Spleen (tissue), 7 donors: ENCODE data around the gene ABLIM2.

Experiments used
- POLR2A ChIP-seq, 3 donors: fragments of 450-650 bp; IDR thresholded peaks; one replicate each; pipeline ENCODE4 v1.5.1; 2017; ENCODE audit warnings: antibody characterized with exemption in 3 of 3, mild to moderate bottlenecking in 1 of 3
- TF ChIP-seq, protein P1 (sequence below), 11 experiments: fragments of 200-600 bp in 7 of 11; fragments of 450-650 bp in 4 of 11; sonication (generic) in 4 of 11; IDR thresholded peaks in 8 of 11; conservative IDR thresholded peaks in 3 of 11; 1 replicate in 7 of 11; 2 replicates in 4 of 11; pipeline versions ENCODE4 v1.4.0 to v1.8.0; 2016 to 2021; ENCODE audit warnings: antibody characterized with exemption in 11 of 11, inconsistent platforms in 4 of 11, mild to moderate bottlenecking in 1 of 11
- donor health status: DM: no; HTN: no; CAD: no; lungs with moderate emphysema.
- donor health status: DM: no; HTN: no; CAD: no.
- donor health status: DM: no; HTN: no; CAD: no.

DNA sequence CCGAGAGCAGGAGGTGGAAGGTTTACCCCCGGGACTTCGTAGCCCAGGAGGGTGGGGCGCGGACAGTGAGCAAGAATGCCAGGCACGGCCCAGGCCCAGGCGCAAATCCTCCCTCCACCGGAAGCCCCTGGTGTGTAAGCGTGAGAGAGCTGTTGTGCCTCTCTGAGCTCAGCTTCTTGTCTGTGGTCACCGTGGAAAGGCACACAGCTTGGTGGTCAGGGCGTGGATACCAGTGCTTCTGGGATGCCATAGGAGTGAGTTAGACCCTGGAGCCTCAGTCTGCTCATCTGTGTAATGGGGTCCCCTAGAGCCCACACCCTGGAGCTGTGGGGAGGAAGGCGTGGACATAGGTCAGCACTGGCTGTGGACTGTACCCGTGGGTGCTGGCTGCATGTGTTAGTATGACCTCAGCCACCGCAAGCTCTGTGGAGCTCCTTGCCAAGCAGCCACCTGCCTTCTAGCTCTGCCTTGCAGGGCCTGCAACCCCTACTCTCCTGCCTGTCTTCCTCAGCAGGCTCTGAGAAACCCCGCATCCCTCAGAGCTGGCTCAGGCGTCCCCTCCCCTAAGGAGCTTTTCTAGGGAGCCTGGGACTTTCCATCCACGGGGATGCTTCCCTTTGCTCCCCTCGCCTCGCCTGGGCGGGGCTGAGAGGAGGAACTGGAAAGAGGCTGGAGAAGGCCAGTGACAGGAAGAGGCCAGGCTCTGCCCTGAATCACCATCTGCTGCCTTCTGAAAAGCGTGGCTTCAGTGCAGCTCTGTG lies 190.9 kb downstream of the ABLIM2 start:
- no peak for TF ChIP-seq POLR2A (IDR thresholded peaks at IDR 0.05)
- TF ChIP-seq, protein P1, sequence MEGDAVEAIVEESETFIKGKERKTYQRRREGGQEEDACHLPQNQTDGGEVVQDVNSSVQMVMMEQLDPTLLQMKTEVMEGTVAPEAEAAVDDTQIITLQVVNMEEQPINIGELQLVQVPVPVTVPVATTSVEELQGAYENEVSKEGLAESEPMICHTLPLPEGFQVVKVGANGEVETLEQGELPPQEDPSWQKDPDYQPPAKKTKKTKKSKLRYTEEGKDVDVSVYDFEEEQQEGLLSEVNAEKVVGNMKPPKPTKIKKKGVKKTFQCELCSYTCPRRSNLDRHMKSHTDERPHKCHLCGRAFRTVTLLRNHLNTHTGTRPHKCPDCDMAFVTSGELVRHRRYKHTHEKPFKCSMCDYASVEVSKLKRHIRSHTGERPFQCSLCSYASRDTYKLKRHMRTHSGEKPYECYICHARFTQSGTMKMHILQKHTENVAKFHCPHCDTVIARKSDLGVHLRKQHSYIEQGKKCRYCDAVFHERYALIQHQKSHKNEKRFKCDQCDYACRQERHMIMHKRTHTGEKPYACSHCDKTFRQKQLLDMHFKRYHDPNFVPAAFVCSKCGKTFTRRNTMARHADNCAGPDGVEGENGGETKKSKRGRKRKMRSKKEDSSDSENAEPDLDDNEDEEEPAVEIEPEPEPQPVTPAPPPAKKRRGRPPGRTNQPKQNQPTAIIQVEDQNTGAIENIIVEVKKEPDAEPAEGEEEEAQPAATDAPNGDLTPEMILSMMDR (IDR thresholded peaks at IDR 0.05 in 8 of 11, conservative IDR thresholded peaks at IDR 0.05 in 3 of 11) = no peak
